HepG2 (cell line): Measurements from ENCODE around the gene COLEC12.

ENCODE experiments used
- GTF2F1 ChIP-seq: fragments of 150-350 bp; IDR thresholded peaks from 2 replicates; pipeline ENCODE4 v1.6.1; 2014; ENCODE audit warnings: low read length
- MAFK ChIP-seq, 2 experiments: IDR thresholded peaks in 1 of 2; conservative IDR thresholded peaks in 1 of 2; 2 replicates each; pipeline ENCODE4 v1.6.1; 2011; ENCODE audit warnings: improper control_type of control experiment in 2 of 2, low read length in 2 of 2
- MYC ChIP-seq: sonication (generic); formaldehyde crosslinking; IDR thresholded peaks from 2 replicates; pipeline ENCODE4 v1.9.0; 2021; ENCODE audit warnings: missing genetic modification reagents, borderline replicate concordance
- SNAPC5 ChIP-seq: sonication (generic); formaldehyde crosslinking; IDR thresholded peaks from 2 replicates; pipeline ENCODE4 v1.8.1; 2023; ENCODE audit warnings: mild to moderate bottlenecking, missing genetic modification reagents, borderline replicate concordance
- TBP ChIP-seq: sonication (generic); formaldehyde crosslinking; IDR thresholded peaks from 2 replicates; pipeline ENCODE4 v1.5.0; 2020; ENCODE audit warnings: missing genetic modification reagents
- ZNF792 ChIP-seq: IDR thresholded peaks from 2 replicates; pipeline ENCODE4 v1.6.1; 2016
- TF ChIP-seq, protein P1 (sequence below): sonication (generic); formaldehyde crosslinking; IDR thresholded peaks from 2 replicates; pipeline ENCODE4 v1.5.0; 2020; ENCODE audit warnings: mild to moderate bottlenecking, missing genetic modification reagents, moderate library complexity
- TF ChIP-seq, protein P2 (sequence below): fragments of 450-650 bp; IDR thresholded peaks from 2 replicates; pipeline ENCODE4 v1.6.1; 2017; ENCODE audit warnings: mild to moderate bottlenecking

DNA sequence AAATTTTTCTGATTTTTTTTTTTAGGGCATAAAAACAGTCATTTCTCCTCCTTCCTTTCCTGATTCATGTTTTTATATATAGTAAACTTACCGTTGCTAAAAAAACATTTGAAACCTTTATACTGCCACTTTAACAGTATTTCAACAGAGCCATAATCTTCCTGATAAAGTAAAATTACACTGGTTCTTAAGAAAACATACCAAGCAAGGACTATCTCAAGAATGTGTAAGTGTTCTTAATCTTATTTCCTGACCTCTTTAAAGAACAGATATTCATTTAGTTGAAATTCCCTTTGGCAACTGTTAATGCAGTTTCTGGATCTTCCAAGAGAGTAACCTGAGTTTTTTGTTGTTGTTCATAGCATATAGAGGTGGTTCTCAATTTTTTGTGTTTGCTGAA is 26.6 kb upstream of the COLEC12 start:
- TF ChIP-seq TBP (CRISPR knock-in tag) (no peak), MAFK (conservative IDR thresholded peaks at IDR 0.05 in 1 of 2, IDR thresholded peaks at IDR 0.05 in 1 of 2; ENCODE audit: low read length in 2 of 2) (no peak), ZNF792 (CRISPR knock-in tag) (no peak), MYC (CRISPR knock-in tag) (no peak), SNAPC5 (CRISPR knock-in tag) (no peak), GTF2F1 (no peak)
- TF ChIP-seq, protein P1, sequence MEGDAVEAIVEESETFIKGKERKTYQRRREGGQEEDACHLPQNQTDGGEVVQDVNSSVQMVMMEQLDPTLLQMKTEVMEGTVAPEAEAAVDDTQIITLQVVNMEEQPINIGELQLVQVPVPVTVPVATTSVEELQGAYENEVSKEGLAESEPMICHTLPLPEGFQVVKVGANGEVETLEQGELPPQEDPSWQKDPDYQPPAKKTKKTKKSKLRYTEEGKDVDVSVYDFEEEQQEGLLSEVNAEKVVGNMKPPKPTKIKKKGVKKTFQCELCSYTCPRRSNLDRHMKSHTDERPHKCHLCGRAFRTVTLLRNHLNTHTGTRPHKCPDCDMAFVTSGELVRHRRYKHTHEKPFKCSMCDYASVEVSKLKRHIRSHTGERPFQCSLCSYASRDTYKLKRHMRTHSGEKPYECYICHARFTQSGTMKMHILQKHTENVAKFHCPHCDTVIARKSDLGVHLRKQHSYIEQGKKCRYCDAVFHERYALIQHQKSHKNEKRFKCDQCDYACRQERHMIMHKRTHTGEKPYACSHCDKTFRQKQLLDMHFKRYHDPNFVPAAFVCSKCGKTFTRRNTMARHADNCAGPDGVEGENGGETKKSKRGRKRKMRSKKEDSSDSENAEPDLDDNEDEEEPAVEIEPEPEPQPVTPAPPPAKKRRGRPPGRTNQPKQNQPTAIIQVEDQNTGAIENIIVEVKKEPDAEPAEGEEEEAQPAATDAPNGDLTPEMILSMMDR (CRISPR knock-in tag) = no peak
- TF ChIP-seq, protein P2, sequence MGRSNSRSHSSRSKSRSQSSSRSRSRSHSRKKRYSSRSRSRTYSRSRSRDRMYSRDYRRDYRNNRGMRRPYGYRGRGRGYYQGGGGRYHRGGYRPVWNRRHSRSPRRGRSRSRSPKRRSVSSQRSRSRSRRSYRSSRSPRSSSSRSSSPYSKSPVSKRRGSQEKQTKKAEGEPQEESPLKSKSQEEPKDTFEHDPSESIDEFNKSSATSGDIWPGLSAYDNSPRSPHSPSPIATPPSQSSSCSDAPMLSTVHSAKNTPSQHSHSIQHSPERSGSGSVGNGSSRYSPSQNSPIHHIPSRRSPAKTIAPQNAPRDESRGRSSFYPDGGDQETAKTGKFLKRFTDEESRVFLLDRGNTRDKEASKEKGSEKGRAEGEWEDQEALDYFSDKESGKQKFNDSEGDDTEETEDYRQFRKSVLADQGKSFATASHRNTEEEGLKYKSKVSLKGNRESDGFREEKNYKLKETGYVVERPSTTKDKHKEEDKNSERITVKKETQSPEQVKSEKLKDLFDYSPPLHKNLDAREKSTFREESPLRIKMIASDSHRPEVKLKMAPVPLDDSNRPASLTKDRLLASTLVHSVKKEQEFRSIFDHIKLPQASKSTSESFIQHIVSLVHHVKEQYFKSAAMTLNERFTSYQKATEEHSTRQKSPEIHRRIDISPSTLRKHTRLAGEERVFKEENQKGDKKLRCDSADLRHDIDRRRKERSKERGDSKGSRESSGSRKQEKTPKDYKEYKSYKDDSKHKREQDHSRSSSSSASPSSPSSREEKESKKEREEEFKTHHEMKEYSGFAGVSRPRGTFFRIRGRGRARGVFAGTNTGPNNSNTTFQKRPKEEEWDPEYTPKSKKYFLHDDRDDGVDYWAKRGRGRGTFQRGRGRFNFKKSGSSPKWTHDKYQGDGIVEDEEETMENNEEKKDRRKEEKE = no peak
